PC-3 (cell line): ENCODE data around the gene SLC43A1. TPM values are rescaled to one million over a fixed set of nuclear protein-coding genes. Genes with fewer than 3 reads are reported as not detected.
A peak's percentile ranks its signal among the peaks of the same experiment; 100 is the strongest.

Experiments used
- ATAC-seq: fragments of 200-7000 bp; cut with Tn5 transposase; 2 replicates; pipeline ENCODE4 v1.9.1; 2020; ENCODE audit warnings: mild to moderate bottlenecking, moderate library complexity
- BruUV-seq: library from RNA; stranded (reverse); fragments of 400-500 nt; replicated peaks from 2 replicates; lab custom pipeline; 2021; lab: Mats Ljungman, UMichigan
- CTCF ChIA-PET: fragments of 300-600 bp; sonication (Branson Sonifier 250); formaldehyde crosslinking; loops from one replicate; lab custom pipeline; 2022; ENCODE audit warnings: antibody characterized with exemption; lab: Charles Lee
- POLR2A ChIA-PET: fragments of 300-600 bp; sonication (Branson Sonifier 250); formaldehyde crosslinking; loops from one replicate; lab custom pipeline; 2022; ENCODE audit warnings: antibody characterized with exemption; ENCODE audit not compliant: unreplicated experiment; lab: Charles Lee
- DNase-seq: peaks from one replicate; pipeline ENCODE4 v3.0.0-alpha.2; 2015
- H2AFZ ChIP-seq: fragments of 300-600 bp; sonication (generic); 2 replicates; pipeline ENCODE4 v1.6.0; 2016; ENCODE audit warnings: antibody characterized with exemption, low read length
- H3F3A ChIP-seq: fragments of 300-600 bp; sonication (generic); one replicate; pipeline ENCODE4 v1.6.0; 2017; ENCODE audit warnings: antibody characterized with exemption, low read length, control low read depth, mild to moderate bottlenecking; ENCODE audit not compliant: unreplicated experiment
- H3K27ac ChIP-seq: fragments of 300-600 bp; sonication (generic); 2 replicates; pipeline ENCODE4 v1.5.1; 2016; ENCODE audit warnings: mild to moderate bottlenecking, low read length
- H3K27me3 ChIP-seq: fragments of 300-600 bp; sonication (generic); 2 replicates; pipeline ENCODE4 v1.6.1; 2016; ENCODE audit warnings: low read length, mixed read lengths
- H3K36me3 ChIP-seq: fragments of 300-600 bp; sonication (generic); 2 replicates; pipeline ENCODE4 v1.6.1; 2016; ENCODE audit warnings: low read depth, mixed run types, low read length, mixed read lengths
- H3K4me1 ChIP-seq: fragments of 300-600 bp; sonication (generic); 2 replicates; pipeline ENCODE4 v1.5.1; 2016; ENCODE audit warnings: low read length; ENCODE audit not compliant: insufficient read depth
- H3K4me2 ChIP-seq: fragments of 300-600 bp; sonication (generic); 2 replicates; pipeline ENCODE4 v1.6.0; 2016; ENCODE audit warnings: low read length
- H3K4me3 ChIP-seq: fragments of 300-600 bp; sonication (generic); 2 replicates; pipeline ENCODE4 v1.5.1; 2016; ENCODE audit warnings: mild to moderate bottlenecking, low read length, mixed read lengths
- H3K79me2 ChIP-seq: fragments of 300-600 bp; sonication (generic); 2 replicates; pipeline ENCODE4 v1.6.1; 2017; ENCODE audit warnings: low read length, mixed read lengths
- H3K9ac ChIP-seq: fragments of 300-600 bp; sonication (generic); 2 replicates; pipeline ENCODE4 v1.6.0; 2016; ENCODE audit warnings: mild to moderate bottlenecking, low read length
- H3K9me2 ChIP-seq: fragments of 300-600 bp; sonication (generic); replicated peaks from 2 replicates; pipeline ENCODE4 v1.6.1; 2016; ENCODE audit warnings: mixed run types, low read length, mixed read lengths
- H3K9me3 ChIP-seq: fragments of 300-600 bp; sonication (generic); 2 replicates; pipeline ENCODE4 v1.6.1; 2016; ENCODE audit warnings: low read length, mixed read lengths
- H4K20me1 ChIP-seq: fragments of 300-600 bp; sonication (generic); 2 replicates; pipeline ENCODE4 v1.6.1; 2016; ENCODE audit warnings: low read length, mixed read lengths
- CTCF ChIP-seq: fragments of 300-600 bp; sonication (generic); conservative IDR thresholded peaks from 2 replicates; pipeline ENCODE4 v1.5.1; 2017; ENCODE audit warnings: antibody characterized with exemption, low read depth, mild to moderate bottlenecking, low read length
- EZH2 ChIP-seq: fragments of 300-600 bp; sonication (generic); IDR thresholded peaks from one replicate; pipeline ENCODE4 v1.6.1; 2017; ENCODE audit warnings: antibody characterized with exemption, mild to moderate bottlenecking, low read length; ENCODE audit not compliant: unreplicated experiment
- EZH2phosphoT487 ChIP-seq: fragments of 300-600 bp; sonication (generic); IDR thresholded peaks from 2 replicates; pipeline ENCODE4 v1.6.1; 2018; ENCODE audit warnings: mild to moderate bottlenecking, antibody characterized with exemption, low read length, borderline replicate concordance
- intact Hi-C: fragments of 100-400 bp; cut with micrococcal nuclease; formaldehyde crosslinking; loops from 2 replicates; pipeline ENCODE4 v1.9.0; 2023
- total RNA-seq: library from RNA; depleted of rRNA; stranded (reverse); fragments of >200 nt; gene quantifications from 2 replicates; pipeline ENCODE4 v1.2.3, GENCODE V29; 2014

Gene SLC43A1
- total RNA-seq, 1 experiment from 2014 or later: 12.4 TPM

GRCh38 chr11:57513911-57514537, 1.5 kb downstream of the SLC43A1 start:
- ChIA-PET CTCF (interaction anchor here (0.5 to 1.1 kb wide), 2 partner anchors 55 to 168 kb away, joined by 4 to 9 read pairs; no protein-coding TSS in a partner anchor), POLR2A (no interaction called here)
- no peaks in the 10 kb centered on the region for H3F3A ChIP-seq
- intact Hi-C loops: no loop called here
- peak overlapping the region; percentile 94 for H3K4me3 ChIP-seq
- H2AFZ ChIP-seq: peak overlapping the region; percentile 83
- peak overlapping the region; percentile 62 for H3K9ac ChIP-seq
- H3K27ac ChIP-seq: no peak overlapping the region
- H3K27me3 ChIP-seq: no peaks in the 10 kb centered on the region
- no peaks in the 10 kb centered on the region for H3K9me3 ChIP-seq
- no peaks in the 10 kb centered on the region for H4K20me1 ChIP-seq
- H3K36me3 ChIP-seq: no peaks in the 10 kb centered on the region
- TF ChIP-seq EZH2 (no peak), EZH2phosphoT487 (no peak), CTCF (no peak)
- ATAC-seq (peak; percentile 65), DNase-seq (peak; percentile 41)
- peak overlapping the region; percentile 100 for H3K4me2 ChIP-seq
- H3K79me2 ChIP-seq: no peaks in the 10 kb centered on the region
- peaks cover 9% of the 10 kb centered on the region for H3K4me1 ChIP-seq
- no TSS peak for BruUV-seq
- no peaks in the 10 kb centered on the region for H3K9me2 ChIP-seq

- no peaks in the 10 kb centered on the region for H3K9me3 ChIP-seq
- no peaks in the 10 kb centered on the region for H3F3A ChIP-seq
- no peaks in the 10 kb centered on the region for H3K79me2 ChIP-seq
- H3K9me2 ChIP-seq: no peaks in the 10 kb centered on the region
- TF ChIP-seq EZH2phosphoT487 (no peak), EZH2 (no peak), CTCF (no peak)
- POLR2A ChIA-PET: no interaction called here
- H4K20me1 ChIP-seq: no peaks in the 10 kb centered on the region
- BruUV-seq: TSS peak; percentile 33
- ATAC-seq (no peak), DNase-seq (no peak)
- H3K27ac ChIP-seq: no peak overlapping the region
- no peak overlapping the region for H3K4me3 ChIP-seq
- peak overlapping the region; percentile 100; the same call in 1 of the 2 replicates for H3K4me2 ChIP-seq
- H3K4me1 ChIP-seq: peaks cover 9% of the 10 kb centered on the region
- H3K27me3 ChIP-seq: no peaks in the 10 kb centered on the region
- CTCF ChIA-PET: interaction anchor here (0.5 to 0.7 kb wide), 2 partner anchors 69 to 168 kb away, joined by 3 to 9 read pairs; no protein-coding TSS in a partner anchor
- intact Hi-C loops: no loop called here
- H2AFZ ChIP-seq: no peak overlapping the region
- no peaks in the 10 kb centered on the region for H3K36me3 ChIP-seq
- H3K9ac ChIP-seq: no peak overlapping the region
These were observed 2.1 kb downstream of the SLC43A1 start for GRCh38 chr11:57513452-57513795.
